HS-27A (cell line): Measurements from ENCODE around the gene GPATCH2.
A peak's percentile ranks its signal among the peaks of the same experiment; 100 is the strongest.
"Not testable (repeated sequence)": the region's sequence is repeated elsewhere in the genome, so short reads cannot be mapped to it uniquely, and the experiment has no call there.

ENCODE experiments used
- DNase-seq: peaks from one replicate; pipeline ENCODE4 v3.0.0-alpha.2; 2012; ENCODE audit warnings: low read depth, missing footprints

The GPATCH2 gene

GRCh38 chr1:217526636-217527035, 104.3 kb downstream of the GPATCH2 start:
- DNase-seq, result no peak

DNA sequence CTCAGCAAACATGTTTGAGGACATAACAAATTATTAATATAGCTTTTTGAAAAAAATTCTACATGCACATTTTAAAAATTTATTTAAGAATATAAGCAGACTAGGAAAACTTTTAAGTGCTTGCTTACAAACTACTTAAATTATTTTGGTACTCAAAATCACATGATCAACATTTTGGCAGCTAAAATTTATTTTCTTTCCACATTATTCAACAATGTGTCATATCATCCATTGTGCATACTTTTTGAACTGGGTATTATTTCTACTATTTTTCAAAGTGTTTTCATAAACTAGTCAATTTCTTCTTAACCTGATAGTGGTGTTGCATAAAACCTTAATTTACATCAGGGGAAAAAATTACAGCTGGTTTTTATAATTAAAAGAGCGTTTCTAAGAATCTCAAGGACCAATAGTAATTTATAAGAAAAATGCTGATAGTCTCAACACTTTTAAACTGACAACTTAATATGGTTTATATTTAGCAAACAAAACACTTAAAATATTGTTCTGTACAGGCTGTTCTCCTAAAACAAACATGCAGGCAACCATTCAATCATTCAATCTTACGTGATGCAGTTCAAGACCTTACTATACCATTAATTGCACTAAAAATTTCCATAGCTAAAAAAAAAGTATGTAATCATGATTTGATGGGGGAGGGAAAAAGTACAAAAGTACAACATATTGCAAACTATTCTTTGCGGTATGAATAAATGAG, 105.0 kb downstream of the GPATCH2 start:
- DNase-seq, result peak; percentile 11

DNA sequence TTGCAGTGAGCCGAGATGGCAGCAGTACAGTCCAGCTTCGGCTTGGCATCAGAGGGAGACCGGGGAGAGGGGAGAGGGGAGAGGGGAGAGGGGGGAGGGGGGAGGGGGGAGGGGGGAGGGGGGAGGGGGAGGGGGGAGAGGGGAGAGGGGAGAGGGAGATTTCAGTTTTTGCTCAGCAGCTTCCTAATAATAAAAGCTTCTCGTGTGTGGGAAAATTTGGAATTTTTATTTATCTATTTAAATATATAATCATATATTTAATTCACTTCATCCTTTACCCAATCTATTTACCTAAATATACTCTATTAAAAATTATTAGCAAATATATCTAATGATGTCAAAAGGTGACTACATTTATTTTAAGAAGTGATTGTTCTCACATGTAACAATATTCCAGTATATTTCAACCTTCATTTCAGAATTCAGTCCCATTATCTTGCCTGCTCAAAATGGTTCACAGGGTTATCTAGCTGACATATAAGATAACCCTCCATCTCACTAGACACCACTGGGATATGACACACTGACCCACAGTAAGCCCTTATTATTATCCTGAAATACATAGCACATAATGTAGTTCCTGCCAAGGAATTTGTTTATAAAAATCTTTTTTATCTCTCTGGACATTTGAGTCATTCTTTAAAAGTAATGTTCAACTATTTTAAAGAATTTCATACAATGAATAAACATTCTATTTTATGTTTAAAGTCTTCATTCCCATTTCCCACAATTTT, 105.9 kb downstream of the GPATCH2 start:
- peak; percentile 7 for DNase-seq

DNA sequence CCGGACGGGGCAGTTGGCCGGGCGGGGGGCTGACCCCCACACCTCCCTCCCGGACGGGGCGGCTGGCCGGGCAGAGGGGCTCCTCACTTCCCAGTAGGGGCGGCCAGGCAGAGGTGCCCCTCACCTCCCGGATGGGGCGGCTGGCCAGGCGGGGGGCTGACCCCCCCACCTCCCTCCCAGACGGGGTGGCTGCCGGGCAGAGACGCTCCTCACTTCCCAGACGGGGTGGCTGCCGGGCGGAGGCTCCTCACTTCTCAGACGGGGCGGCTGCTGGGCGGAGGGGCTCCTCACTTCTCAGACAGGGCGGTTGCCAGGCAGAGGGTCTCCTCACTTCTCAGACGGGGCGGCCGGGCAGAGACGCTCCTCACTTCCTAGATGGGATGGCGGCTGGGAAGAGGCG, 107.0 kb downstream of the GPATCH2 start:
- DNase-seq, result not testable (repeated sequence)

DNA sequence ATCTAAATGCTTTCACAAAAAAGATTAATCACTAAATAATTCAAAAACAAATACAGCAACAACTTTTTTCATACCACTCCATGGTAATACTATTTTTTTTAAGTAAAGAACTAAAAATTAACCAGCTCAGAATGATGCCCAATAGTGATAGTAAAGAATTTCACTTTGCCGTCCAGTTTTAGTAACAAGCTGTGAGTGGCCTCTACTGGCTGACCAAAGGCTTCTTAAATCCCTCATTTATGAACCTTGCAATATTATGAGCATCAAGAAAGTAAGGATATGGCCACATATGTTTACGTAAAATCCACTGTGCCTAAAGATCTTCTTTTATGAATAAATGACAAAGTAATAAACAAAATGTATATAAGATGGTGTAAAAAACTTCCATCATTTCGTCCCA, 108.6 kb downstream of the GPATCH2 start:
- DNase-seq, result no peak

DNA sequence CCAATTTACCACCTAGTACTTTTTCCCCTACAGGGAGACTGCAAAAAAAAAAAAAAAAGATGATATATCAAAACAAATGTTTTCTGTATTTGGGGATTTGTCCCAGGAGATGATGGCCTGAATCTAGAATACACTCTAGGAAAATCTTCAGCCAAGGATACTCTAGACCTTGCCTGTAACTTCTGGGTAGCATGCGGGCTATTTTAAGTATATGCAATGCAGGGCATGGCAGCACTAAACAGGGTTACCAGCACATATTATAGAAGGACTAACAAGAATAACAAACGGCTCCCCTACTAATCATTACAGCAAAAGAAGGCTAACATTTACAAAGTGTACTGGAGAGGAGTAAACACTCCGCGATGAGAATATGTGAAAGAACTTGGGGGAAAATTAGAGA, 109.6 kb downstream of the GPATCH2 start:
- DNase-seq, result no peak

DNA sequence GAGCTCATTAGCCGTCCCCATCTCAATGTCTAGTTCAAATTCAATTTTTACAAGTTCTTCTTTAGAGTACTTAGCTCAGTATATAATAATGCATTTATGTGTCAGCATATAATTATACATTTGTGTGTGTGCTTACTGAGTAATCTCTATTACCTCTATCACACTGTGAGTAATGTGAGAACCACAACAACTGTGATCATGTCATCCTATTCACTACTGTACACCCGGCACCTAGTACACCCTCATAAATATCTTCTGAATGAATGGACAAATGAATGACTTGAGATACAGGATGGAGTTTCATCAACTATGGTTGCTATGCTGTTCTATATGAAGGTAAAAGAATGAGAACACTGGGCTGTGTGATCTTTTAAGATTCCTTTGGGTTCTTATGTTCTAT, 124.0 kb downstream of the GPATCH2 start:
- no peak for DNase-seq

GRCh38 chr1:217498209-217498608, 132.7 kb downstream of the GPATCH2 start:
- DNase-seq, result no peak

DNA sequence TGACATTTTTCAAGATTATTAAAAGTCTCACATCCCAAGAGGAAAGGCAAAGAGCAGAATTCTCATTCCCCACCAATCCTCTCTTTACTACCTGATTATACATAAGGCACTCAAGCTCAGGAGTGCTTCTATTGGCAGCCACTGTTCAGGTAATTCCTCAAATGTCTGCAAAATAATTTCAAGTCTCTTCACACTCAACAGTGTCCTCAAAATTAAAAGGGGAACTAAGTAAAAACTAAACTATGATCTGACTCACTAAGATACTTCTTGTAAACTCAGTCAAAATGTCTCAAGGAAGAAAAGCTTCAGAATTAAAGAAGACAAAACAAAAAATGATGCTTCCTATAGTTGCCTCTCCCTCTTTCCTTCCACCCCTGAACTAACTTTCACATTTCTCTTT, 135.6 kb downstream of the GPATCH2 start:
- no peak for DNase-seq

GRCh38 chr1:217494767-217495166, 136.1 kb downstream of the GPATCH2 start:
- DNase-seq, result no peak

DNA sequence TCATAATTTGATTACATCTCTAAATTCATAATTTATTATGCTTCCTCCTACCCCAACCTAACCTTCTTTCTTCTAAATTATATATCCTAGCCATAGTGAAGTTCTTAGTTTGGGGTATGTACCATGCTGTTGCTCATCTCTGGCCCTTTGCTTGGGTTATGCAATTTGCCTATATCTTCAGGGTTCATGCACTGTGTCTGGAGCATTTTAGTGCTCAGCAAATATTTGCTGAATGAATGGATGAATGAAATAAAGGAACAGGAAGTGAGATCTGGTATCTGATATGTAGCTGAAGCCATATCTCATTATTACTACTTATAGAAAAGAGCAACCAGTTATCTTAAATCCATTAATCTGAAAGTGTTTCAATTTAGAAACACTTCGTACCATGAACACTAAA, 137.6 kb downstream of the GPATCH2 start:
- no peak for DNase-seq

GRCh38 chr1:217484871-217485270, 146.0 kb downstream of the GPATCH2 start:
- DNase-seq, result no peak

DNA sequence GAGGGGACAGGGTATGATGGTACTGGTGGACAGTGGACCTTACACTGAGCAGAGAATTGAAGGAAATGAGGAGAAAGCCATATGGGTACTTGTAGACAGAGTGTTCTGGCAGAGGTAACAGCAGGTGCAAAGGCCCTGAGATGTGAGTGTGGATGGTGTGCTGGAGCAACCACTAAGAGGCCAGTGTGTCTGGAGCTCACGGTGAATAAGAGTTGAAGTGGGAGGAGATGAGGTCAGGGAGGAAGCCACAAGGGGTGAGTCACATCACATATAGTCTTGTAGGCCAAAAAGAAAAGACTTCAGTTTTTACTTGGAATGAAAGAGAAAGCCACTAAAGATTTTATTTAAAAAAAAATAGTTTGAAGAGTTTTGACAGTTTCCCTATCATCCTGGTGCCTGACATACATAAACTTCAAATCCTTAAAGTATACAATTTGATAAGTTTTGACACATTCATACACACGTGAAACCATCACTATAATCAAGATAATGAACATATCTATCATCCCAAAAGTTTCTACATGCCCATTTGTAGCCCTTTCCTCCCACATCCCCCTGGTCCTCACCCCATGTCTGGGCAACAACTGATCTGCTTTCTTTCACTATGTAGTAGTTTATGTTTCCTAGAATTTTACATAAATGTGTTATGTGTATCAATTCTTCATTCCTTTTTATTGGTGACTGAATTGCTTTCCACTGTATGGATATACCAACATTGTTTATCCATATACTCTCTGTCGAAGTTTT, 148.4 kb downstream of the GPATCH2 start:
- peak; percentile 30 for DNase-seq

DNA sequence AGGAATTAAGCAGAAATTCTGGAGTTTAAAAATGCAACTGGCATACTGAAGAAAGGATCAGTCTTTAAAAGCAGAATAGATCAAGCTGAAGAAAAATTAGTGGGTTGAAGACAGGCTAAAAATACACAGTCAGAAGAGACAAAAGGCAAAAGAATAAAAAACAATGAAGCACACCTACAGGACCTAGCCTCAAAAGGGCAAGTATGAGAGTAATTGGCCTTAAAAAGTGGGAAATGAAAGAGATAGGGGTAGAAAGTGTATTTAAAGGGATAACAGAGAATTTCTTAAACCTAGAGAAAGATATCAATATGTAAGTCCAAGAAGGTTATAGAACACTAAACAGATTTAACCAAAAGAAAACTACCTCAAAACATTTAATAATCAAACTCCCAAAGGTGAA, 152.4 kb downstream of the GPATCH2 start:
- no peak for DNase-seq

DNA sequence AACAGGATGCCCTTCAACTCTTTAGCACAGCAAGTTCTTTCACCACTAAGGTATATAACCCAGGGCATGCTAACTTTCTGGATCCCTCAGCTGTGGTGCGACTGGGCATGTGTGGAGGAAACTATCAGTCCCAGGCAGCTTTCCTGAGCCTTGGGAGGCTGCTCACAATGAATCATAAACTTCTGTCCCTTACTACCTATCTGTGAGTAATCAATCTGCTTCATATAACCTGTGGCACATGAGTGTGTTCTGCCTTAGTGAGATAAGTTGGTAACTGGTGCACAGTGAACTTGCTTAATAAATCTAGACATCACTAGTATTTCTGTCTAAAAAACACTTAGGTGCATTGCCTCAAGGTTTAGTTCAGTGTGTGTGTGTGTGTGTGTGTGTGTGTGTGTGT, 158.0 kb downstream of the GPATCH2 start:
- DNase-seq, result no peak

- DNase-seq, result no peak
These were observed 159.5 kb downstream of the GPATCH2 start for GRCh38 chr1:217471403-217471802.

- no peak for DNase-seq
These were observed 160.9 kb downstream of the GPATCH2 start for GRCh38 chr1:217469983-217470382.

DNA sequence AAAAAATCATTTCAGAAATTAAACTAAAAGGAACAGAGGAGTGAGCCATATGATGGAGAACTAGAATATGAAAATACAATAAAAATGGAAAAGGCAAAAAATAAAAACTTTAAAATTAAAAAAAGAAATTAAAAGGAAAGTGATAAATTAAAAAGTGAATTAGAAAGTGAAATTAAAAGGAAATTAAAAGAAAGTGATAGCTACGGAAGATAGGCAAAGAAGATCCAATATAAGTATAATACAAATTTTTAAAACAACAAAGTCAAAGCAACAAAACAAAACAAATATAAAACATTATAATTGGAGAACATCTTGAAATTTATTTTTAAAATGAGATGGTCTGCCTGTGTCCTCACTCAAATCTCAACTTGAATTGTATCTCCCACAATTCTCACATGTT, 165.8 kb downstream of the GPATCH2 start:
- no peak for DNase-seq

- no peak for DNase-seq
These were observed 168.2 kb downstream of the GPATCH2 start for GRCh38 chr1:217462666-217463065.

- no peak for DNase-seq
These were observed 168.7 kb downstream of the GPATCH2 start for GRCh38 chr1:217462159-217462558.

DNA sequence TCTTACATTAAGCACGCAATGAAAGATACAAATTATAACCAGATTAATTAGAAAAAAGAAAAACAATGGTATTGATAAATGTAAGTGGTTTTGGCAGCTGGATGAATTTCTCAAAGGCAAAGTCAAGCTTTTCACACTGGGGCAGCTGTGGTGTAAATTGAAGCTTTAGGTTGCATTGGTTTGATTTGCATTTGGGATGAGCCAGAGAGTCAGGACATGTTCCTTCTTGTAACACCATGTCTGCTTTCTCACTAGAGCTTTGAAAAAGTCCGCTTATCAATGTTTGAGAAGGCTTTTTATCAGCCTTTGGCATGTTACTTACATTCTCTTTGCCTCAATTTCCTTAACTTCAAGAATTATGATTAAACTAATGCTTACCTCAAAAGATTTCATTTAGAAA, 173.9 kb downstream of the GPATCH2 start:
- no peak for DNase-seq

DNA sequence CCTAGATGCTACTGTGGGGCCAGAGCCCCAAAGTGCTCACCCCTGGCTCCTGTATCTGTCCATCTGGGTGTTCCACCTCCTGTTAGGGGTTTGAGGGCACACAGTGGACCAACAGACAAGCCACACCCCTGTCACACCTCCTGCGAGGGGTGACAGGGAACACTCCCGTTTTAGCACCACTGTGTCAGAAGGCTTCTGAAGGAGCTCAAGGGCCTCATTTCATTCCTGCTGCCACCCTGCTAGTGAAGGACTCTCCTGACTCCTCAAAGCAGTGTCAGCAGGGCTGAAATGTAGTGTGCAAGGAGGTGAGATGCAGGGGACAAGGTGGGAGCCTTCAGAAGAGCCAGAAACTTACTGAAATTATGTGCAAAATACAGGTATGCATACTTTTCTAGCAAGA, 174.6 kb downstream of the GPATCH2 start:
- no peak for DNase-seq

DNA sequence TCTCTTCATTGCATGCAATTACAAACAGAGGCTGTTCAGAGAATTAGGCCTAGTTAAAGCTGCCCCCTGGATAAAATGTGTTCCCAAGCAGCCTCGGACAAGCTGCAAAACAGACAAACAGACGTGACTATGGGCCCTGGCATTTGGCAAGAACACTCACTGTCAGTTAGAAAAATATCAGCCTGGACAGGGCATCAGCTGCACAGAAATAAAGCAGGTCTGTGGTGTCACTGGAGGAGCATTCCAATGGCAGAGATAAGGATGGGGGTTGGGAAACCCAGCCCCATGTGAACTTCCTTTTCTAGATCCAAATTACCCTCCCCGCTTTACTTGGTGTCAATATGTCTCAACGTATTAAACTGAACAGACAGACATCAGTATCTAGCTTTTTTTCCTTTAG, 177.1 kb downstream of the GPATCH2 start:
- no peak for DNase-seq
